Cerebellar nuclear complex (tissue), 1 donor: ENCODE measurements around the gene WDR1.

Source experiments
- DNase-seq, 2 experiments: peaks; one replicate each; lab custom pipeline; 2025; lab: John Stamatoyannopoulos, UW

WDR1 gene, protein sequence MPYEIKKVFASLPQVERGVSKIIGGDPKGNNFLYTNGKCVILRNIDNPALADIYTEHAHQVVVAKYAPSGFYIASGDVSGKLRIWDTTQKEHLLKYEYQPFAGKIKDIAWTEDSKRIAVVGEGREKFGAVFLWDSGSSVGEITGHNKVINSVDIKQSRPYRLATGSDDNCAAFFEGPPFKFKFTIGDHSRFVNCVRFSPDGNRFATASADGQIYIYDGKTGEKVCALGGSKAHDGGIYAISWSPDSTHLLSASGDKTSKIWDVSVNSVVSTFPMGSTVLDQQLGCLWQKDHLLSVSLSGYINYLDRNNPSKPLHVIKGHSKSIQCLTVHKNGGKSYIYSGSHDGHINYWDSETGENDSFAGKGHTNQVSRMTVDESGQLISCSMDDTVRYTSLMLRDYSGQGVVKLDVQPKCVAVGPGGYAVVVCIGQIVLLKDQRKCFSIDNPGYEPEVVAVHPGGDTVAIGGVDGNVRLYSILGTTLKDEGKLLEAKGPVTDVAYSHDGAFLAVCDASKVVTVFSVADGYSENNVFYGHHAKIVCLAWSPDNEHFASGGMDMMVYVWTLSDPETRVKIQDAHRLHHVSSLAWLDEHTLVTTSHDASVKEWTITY

DNA sequence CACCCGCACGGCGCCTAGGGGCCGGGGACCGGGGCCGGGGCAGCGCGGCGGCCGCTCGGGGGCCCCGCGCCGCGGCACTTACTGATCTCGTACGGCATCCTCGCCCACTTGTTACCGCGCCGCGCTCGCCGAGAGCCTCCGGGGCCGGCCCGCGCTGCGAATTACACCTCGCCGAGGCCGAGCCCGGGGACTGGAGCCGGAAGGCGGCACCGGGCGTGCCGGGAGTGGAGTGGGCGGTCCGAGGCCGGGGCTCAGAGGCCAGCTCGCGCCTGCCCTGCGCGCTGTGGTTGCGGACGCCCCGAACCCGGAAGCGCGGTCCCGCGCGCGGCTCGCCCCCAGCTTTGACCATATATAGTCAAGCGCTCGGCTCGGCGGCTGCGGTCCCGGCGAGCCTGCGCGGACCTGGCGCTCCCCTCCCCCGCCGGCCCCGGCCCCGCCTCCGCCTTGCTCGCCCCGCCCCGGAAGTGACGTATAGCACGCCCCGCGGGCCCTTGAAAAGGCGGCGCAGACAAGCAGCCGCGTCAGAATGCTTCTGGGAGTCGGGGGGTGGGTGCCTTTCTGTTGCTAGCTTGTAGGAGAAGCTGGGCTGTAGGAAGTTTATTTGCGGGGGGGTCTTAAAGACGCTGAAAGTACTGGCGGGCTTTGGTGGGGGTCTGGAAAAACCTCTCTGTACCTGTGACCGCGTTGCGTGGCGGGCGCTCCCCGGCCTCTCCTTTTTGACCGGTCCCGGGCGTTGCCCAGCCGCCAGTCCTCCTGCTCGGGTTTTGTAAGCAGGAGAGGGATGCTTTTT lies at the start of gene WDR1:
Gene WDR1 (minus strand): TSS at position 231 of the 790 bp plus-strand sequence. CDS start 133 bp downstream, at position 98.
- peak; percentile 27 to 49 for DNase-seq

DNA sequence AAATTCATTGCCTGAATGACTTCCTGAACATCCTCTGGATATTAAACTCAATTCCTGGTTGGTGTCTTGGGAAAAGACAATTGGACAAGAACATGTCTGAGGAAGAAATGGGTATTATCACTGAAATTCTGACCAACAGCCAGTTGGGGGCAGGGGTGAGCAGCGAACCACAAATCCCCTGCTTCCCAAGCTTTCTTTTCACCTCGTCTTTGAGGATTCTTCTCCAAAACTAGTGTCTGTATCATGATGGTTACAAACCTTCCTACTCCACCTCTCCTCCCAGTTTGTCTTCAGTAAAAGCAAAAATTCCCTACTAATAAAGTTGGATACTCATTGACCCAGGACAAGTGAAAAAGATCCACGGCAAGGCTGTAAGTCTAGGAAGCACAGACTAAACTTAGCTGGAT lies 48.3 kb upstream of the WDR1 start:
- DNase-seq, result no peak

DNA sequence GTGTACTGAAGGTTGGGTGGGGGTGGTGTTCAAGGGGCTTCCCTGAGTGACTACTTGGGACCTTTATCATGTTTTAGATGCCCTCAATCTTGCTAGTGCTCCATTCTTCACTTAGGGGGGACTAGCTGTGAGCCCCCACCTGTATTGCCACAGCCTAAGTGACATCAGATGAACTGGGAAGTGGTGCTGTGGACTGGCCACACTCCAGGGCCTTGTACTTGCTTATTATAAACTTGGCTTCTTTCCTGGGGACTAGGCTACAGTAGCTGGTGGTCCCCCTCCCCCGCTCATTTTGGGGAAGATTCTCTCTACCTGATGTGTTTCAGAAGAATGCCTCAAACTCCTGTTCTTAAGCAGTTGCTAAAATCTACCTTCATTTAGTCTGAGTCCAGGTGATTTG lies 46.7 kb upstream of the WDR1 start:
- no peak for DNase-seq

DNA sequence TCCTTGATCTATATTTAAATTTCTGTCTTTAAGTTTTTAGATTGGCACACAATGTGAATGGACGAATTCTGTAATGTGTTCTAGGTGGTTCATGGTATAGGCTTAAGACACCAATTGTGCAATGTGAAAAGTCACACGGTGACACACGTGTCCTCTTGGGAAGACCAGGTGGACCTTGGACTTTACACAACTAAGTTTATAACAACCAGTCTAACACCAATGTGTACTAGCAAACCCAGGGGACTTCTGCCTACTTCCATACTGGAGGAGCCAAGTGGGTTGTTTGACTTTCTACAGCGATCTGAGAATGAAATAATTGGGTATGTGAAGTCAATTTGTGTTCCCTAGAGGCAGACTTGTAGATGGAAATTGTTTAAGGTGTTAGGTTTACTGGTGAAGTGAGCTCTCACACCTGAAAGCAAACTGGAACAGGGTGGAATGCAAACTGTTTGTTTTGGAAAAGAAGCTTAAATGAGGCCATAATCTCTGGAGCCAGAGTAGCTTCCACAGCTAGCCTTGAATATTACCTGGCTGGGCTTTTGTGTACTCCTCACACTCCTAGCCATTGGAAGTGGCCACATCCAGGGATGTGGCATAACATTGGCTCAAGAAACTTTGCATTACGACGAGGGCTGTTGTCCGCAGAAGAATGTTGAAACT lies 45.9 kb upstream of the WDR1 start:
- DNase-seq, result no peak

DNA sequence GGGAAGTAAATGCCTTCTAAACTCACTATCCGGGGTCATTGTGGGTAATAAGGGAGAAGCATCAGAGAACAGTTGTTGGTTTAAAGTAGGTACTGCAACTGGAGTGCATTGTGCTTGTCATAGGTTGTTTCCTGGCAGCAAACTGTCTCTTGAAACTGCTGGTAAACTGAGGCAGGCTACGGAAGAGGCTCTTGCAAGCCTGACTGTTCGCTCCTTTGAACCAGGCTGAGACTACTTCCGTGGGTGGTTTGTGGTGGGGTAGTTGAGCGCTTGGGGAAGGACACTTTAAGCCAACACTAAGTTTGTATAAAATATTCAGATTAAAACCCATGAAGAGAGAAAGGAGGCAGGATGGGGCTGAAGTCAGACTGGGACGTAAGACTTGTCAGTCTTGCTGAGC lies 45.2 kb upstream of the WDR1 start:
- DNase-seq, result no peak

DNA sequence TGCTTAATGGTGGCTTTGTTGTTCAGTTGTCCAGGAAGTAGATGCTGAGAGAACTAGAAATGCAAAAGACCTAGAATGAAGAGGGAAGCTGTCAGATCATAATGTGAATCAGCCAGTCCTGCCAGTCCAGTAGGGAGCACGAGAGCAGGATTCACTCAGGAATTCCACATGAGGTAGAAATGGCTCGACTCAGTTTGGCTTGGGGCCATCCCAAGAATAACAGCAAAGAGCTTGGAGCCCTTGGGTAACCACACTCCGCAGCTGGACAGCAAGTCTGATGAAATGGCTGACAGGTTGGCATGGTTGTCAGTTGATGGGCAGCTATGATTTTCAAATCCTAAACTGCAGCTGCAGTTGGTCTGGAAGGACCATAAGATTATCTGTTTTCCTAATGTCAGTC lies 44.5 kb upstream of the WDR1 start:
- no peak for DNase-seq

DNA sequence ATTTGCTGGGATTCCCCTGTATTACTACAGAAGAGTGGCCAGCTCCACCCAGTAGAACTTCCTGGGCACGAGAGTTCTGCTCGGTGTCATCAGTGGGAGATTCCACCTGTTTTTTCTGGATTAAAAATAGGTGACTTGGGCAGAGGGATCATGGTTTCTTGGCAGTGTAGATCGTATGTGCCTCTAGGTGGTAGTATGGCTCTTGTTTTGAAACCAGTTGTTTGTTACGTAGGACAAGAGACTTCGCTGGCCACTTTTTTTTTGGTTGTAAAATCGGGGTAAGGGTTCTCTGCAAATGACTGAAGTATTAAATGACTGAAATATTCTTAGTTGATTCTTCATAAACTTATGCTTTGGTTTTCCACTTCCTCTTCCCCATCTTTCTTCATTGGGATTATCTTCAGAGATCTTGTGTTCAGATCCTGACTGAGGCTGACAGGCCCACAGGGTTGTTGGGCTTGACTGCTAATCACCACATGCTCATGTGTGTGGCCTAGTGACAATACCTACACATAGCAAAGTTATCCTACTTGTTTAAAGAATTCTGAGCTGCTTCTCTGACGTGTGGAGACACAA lies 43.8 kb upstream of the WDR1 start:
- no peak for DNase-seq

DNA sequence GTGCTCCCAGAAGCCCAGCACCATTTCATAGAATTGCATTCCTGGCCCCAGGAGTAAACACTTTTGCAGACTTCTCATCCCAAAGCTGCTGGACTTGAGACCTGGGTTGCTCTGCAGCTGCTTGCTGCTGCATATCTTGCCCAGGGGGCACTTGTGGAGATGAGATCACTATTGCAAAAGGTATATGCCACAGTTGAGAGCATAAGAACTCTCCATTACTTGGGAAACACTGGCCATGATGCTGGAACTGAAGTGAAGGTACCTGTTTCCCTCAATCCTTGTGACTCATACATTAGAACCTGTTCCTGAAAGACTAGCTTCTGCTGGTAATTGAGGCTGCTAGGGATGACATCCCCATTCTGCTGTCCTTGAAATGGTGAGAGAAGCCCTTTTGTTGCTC lies 43.1 kb upstream of the WDR1 start:
- no peak for DNase-seq

DNA sequence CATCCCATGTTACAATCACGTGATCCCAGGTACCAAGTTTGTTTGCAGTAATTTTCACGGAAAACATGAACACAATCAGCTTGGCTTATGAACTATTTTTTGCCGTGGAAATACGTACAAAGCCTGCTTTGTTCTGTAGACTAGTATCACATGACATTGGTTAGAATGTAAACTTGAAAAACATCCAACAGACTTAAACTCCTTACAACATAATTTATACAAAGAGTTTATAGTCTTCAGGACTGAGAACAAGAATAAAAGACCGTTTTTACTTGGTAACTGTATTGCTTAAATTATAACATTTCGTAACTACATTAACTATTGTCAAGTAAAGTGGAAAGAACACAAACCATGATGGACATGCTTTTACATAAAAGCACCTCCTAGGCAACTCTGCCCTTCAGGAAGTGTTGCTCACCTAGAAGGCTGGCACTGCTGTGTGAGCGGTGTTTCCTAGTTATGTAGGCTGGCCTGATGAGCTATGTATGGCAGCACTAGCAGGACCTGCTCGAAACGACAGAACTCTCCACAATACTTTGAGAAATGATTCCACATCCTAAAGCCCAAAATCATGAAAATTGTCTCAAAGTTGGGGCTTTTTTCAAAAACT lies 41.8 kb upstream of the WDR1 start:
- DNase-seq, result no peak

DNA sequence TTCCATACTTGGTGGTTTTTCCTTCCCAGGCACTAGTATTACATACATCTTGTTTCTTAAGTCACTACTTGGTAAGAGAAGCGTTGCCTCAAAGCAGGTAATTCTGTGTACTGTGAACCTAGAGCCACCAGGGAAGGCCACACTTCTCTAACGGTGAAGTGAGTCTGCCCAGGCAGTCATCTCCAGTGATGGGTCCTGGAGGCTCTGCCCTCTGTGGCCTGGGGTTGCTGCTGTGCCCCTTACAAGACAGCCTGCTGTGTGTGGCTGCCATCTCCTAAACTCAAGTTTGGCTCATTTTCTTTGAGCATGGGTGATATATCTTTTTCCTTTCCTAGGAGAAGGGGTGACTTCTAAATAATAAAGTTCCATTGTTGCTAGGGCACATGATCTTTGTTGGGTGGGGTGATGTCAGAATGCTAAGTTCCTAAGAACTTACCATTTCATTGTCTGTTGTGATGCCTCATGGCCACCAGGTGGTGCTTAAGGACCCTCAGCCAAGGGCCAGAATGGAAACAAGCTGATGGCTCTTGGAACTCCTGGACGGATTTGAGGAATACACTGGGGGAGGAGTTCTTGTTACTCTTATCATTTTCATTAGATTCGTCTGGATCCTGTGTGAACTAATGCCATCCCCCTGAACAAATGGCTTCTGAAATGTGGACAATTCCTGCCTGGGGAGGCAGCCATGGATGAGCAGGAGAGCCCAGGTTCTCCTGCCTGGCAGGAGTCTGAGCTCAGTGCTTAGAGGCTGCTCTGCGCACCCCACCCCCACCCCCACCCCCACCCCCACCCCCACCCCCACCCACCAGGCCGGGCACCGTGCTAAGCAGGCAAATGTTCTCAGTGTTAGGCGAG lies 41.1 kb upstream of the WDR1 start:
- peak; percentile 6 to 8 for DNase-seq

DNA sequence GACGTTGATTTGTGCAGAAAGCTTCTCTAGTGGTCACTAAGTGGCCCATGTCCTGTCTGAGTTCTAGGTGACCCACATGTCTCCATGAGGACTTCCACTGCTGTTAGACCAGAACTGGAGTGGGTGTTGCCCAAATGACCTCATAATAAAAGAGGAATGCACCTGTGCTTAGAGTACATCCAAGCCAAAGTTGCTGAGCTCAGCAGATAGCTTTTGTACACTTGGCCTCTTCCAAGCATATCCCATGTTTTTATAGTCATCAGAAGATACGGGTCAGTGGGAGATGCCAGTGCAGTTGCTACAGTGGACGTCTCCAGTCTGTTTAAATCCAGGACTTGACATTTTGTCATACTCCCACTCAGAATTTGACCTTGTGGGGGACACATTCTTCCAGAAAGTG lies 37.6 kb upstream of the WDR1 start:
- no peak for DNase-seq

DNA sequence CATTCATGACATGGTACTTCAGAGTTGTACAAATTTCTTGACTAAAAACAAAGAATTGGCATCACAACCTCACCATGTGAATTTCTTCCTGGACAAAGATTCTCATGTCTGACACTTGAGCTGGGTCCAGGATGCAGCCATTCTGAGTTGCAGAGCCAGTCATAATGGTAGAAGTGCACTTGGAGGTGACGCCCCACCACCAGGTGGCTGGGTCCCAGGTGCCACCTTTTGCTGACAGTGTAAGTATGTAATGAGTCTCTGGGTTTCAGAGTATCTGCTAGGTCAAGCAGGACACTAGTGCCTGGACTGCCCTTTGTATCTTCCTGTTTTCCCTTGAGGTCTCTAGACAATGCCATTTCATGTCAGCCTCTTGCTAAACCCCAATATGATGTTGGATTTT lies 36.6 kb upstream of the WDR1 start:
- no peak for DNase-seq

DNA sequence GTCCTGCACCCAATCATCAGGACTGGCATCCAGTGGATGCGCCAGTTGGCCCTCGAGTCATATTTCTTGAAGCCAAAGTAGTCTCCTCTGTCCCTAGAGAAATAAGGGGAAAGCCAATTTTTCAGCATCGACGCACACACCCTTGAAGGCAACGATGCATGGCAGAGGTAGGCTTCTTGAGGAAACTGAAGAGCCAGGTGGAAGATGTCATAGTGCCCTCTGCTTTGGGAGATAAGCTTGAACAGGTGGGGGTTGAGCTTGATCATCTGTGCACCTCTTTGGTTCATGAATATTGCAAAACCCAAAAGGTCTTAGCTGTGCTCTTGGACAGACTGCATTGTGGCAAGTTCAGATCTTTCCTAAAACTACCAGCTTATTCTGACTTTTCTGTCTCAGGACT lies 34.6 kb upstream of the WDR1 start:
- DNase-seq, result no peak

DNA sequence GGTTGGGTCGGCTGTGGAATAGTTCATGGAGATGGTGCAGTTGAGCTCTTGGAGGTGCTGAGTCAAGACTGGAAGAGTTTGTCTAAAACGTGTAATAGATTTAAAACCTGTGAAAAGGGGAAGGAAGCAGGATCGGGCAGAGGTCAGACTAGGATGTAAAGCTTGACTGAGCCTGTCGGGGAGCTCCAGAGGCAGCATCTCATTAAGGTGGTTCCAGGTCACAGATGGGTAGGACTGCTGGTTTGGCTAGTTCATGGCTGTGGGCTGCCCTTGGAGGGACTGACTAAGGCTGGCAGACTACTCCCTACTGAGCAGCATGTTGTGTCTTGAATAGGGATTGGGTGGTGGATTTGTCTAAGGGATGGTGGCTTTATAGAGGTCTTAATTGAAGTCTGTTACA lies 28.4 kb upstream of the WDR1 start:
- no peak for DNase-seq

DNA sequence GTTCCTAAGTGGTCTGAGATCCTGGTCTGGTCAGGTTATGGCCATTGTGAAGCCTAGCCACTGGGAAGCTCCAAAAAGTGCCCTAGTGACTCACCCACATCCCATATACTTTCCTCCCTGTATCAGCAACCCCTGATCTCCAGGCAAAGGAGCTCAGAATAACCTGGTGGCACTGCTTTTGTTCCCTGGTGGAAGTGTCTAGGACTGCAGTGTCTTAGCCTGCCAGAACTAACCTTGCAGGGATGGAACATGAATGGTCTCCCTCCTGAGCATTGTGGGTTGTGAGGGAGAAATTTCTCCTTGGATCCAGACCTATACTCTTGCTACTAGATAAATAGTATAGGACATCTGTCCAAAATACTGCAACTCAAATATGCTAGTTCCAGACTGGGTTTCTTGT lies 27.9 kb upstream of the WDR1 start:
- DNase-seq, result no peak

DNA sequence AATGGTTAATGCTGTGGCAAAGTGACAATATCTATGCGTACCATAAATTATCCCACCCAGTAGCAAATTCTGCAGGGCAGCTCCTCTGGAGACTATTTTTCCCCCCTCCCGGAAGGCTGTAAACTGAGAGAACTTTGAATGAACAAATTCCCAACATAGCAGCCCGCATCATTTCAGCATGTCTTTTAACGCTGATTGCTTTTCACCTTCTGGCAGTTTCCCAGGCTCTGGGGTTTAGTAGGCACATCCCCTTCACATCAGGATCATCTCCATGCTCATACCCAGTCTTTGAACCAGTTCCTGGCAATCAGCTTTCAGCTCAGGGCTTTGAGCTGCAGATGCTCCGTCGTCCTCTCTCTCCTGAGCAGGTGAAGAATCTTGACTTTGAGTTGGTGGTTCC lies 26.6 kb upstream of the WDR1 start:
- no peak for DNase-seq

DNA sequence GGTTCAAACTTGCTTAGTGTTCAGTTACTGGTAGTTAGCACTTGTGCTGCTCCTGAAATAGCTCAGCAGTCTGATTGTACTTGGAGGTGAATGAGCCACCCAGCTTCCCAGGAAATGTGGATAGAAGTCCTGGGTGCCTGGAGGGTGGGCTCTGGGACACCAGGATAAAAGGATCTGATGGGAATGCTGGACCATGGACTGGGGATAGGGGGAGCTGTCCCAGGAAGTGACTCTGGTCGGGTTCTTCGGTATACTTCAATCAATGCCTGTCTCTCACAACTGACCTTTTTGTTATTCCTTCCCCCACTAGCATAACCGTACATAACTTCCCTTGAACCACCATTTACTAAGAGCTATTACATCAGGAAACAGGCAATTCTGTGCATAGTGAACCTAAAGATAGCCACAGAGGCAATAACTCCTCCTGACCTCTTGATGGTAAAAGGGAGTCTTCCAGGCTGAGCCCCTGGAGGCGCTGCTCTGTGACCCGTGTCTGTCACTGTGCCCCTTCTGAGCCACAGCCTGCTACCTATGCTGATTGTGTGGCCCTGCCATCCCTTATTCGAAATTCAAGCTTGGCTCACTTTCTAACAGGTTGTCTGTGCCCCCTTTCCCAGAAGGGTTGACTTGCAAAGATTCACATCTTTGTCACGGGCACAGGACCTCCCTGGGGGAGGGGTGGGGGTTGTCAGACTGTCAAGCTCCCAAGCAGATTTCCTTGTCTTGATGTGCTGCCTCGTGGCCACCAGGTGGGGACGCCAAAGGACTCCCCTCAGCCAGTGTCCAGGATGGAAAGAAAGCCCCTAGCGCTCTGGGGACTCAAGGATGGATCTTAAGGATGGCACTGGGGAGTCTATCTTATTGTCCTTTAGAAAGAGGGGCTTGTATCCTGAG lies 24.5 kb upstream of the WDR1 start:
- no peak for DNase-seq

DNA sequence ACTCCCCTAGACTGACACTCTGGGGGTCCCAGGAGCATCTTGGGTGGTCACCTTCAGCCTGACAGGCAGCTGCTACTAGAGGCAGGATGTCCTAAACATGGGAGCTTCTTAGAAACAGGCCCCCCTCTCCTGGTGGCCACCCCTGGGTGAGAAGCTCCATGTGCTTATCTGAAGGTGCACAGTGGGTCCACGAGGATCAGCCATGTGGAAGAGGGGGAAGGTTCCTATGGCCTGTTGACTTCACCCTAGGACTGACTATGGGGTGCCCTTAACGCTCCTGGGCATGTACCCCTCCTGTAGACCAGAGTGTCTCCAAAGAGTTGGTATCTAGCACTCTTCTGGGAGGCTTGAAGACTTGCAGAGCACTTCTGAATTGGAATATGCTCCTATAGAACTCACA lies 22.9 kb upstream of the WDR1 start:
- DNase-seq, result no peak

DNA sequence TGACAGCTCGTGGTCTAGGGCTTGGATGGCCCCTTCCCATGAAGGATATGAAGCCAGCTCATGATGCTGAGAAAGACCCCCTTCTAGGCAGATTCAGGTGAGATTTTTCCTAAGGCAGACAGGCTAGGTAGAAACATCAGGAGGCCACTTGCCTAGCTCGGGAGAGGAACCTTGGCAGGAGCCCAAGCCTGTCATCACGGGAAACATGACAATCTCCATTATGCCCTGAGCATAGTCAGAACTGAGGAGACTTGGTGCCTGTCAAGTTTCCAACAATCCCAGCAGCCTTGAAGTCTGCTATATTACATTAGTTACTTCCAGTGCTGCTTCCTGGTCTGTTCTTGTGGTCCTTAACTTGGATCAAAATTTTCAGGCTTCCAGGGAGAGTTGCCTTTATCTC lies 18.7 kb upstream of the WDR1 start:
- no peak for DNase-seq

DNA sequence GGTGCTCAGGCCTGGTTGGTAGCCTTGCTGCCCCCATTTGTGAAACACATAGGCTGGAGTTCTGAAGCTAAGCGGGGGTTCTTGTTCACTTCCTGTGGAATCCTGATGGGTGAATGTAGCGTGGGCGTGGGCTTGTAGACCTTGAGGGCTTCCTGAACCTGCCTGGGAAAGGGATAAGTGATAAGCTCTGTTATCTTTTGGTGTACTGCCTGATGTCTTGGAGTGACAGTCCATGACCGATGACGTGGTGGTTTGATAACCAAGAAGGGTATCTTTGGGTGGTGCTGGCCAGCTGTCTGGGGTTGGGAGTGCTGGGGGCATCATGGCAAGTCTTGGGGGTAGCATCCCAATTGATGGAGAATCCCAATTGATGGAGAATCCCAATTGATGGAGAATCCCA lies 17.5 kb upstream of the WDR1 start:
- no peak for DNase-seq
